ENCODE data around the gene ZNF687.

DNA sequence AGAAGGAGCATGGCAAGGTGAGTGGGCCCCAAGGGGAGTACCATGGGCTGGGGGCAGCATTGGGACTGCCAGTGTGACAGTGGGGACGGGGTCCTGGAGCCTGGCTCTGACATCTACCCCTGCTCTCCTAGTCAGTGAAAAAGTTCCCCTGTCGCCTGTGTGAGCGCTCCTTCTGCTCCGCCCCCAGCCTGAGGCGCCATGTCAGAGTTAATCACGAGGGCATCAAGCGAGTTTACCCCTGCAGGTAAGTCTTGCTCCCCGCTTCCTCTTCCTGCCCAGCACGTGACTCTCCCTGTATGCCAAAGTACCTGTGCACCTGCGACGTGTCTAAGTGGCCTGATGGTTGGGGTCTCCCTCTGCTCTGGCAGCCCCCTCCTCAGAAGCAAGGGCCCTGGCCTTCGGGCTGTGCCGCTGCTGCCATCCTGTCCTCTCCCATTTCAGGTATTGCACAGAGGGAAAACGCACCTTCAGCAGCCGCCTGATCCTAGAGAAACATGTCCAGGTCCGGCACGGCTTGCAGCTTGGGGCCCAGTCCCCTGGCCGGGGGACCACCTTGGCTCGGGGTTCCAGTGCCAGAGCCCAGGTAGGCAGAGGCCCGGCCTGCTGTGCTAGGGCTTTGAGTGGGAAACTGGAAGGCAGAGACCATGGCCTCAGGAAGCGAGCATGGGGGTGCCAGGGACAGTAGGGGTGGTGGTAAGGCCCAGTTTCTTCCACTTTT, 8.1 kb downstream of the ZNF687 start:
- TF ChIP-seq POLR2A (IDR thresholded peaks at IDR 0.05; ENCODE audit: low read depth, low read length) (peak; percentile 33; the same call in 1 of the 2 replicates), POLR2AphosphoS5 (IDR thresholded peaks at IDR 0.05; ENCODE audit: low read depth, low read length) (peak; percentile 56), TAF1 (IDR thresholded peaks at IDR 0.05; ENCODE audit: borderline replicate concordance, low read depth, low read length) (no peak)
